ENCODE measurements around the gene ATRIP.

GRCh38 chr3:48430708-48431101 lies 15.8 kb upstream of the ATRIP start:
- TF ChIP-seq CTCF (conservative IDR thresholded peaks at IDR 0.05) (no peak), EZH2 (IDR thresholded peaks at IDR 0.05; ENCODE audit: low read depth) (no peak)
